OCI-LY7 (cell line): Measurements from ENCODE around the gene PRKG1.

Source experiments
- EZH2phosphoT487 ChIP-seq: fragments of 200-600 bp; sonication (generic); IDR thresholded peaks from 2 replicates; pipeline ENCODE4 v1.6.1; 2018; ENCODE audit warnings: low read depth, borderline replicate concordance, mild to moderate bottlenecking, mixed run types, antibody characterized with exemption, low read length, moderate library complexity, mixed read lengths
- TF ChIP-seq, protein P1 (sequence below): fragments of 200-600 bp; sonication (generic); conservative IDR thresholded peaks from 2 replicates; pipeline ENCODE4 v1.5.1; 2014; ENCODE audit warnings: mild to moderate bottlenecking, antibody characterized with exemption, low read length, moderate library complexity, mixed read lengths

DNA sequence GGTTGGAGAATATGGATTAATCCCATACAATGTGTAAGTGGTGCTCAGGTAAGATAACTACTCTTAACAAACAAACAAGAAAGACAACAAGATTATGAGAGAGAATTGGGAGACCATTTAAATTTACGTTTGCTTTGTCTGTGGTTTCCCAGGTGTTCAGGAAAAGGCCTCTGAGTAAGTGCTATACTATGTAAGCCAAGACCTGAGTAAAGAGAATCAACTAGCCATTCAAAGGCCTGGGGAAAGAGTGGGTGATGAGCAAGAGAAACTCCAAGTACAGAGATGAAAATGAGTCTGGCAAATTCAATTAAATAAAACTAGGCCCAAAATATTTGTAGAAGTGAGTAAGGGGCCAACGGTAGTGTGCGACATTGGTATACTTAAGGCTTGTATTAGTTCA, 615.2 kb downstream of the PRKG1 start:
- TF ChIP-seq, protein P1, sequence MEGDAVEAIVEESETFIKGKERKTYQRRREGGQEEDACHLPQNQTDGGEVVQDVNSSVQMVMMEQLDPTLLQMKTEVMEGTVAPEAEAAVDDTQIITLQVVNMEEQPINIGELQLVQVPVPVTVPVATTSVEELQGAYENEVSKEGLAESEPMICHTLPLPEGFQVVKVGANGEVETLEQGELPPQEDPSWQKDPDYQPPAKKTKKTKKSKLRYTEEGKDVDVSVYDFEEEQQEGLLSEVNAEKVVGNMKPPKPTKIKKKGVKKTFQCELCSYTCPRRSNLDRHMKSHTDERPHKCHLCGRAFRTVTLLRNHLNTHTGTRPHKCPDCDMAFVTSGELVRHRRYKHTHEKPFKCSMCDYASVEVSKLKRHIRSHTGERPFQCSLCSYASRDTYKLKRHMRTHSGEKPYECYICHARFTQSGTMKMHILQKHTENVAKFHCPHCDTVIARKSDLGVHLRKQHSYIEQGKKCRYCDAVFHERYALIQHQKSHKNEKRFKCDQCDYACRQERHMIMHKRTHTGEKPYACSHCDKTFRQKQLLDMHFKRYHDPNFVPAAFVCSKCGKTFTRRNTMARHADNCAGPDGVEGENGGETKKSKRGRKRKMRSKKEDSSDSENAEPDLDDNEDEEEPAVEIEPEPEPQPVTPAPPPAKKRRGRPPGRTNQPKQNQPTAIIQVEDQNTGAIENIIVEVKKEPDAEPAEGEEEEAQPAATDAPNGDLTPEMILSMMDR: no peak
- TF ChIP-seq EZH2phosphoT487: no peak
